HCT116 (cell line): ENCODE data around the gene GAK.
A peak's percentile ranks its signal among the peaks of the same experiment; 100 is the strongest.

Source experiments
- CBX3 ChIP-seq: IDR thresholded peaks from 2 replicates; pipeline ENCODE4 v1.6.1; 2012; ENCODE audit warnings: low read depth
- CTCF ChIP-seq, 3 experiments: fragments of 200-600 bp in 1 of 3; sonication (generic) in 1 of 3; IDR thresholded peaks in 2 of 3; conservative IDR thresholded peaks in 1 of 3; 2 replicates each; pipeline ENCODE4 v1.5.1; 2012 to 2017; ENCODE audit warnings: low read depth in 2 of 3, low read length in 2 of 3, antibody characterized with exemption in 1 of 3, borderline replicate concordance in 1 of 3, control low read depth in 1 of 3, mild to moderate bottlenecking in 1 of 3, mixed read lengths in 1 of 3, mixed run types in 1 of 3, moderate library complexity in 1 of 3; ENCODE audit not compliant: insufficient read depth in 1 of 3
- EZH2 ChIP-seq: fragments of 200-600 bp; sonication (generic); IDR thresholded peaks from 2 replicates; pipeline ENCODE4 v1.6.1; 2017; ENCODE audit warnings: antibody characterized with exemption, mixed run types
- MAX ChIP-seq: IDR thresholded peaks from 2 replicates; pipeline ENCODE4 v1.6.1; 2012
- POLR2A ChIP-seq: IDR thresholded peaks from 2 replicates; pipeline ENCODE4 v1.7.0; 2011; ENCODE audit warnings: borderline replicate concordance; ENCODE audit not compliant: insufficient read depth, insufficient read length; ENCODE audit errors: extremely low read depth
- POLR2AphosphoS5 ChIP-seq: IDR thresholded peaks from 2 replicates; pipeline ENCODE4 v1.6.1; 2011; ENCODE audit warnings: mild to moderate bottlenecking, low read depth, low read length, moderate library complexity
- RAD21 ChIP-seq: IDR thresholded peaks from 2 replicates; pipeline ENCODE4 v1.6.1; 2012; ENCODE audit warnings: low read depth, mild to moderate bottlenecking
- REST ChIP-seq: IDR thresholded peaks from 2 replicates; pipeline ENCODE4 v1.6.1; 2012; ENCODE audit warnings: low read depth
- TCF7L2 ChIP-seq: IDR thresholded peaks from 2 replicates; pipeline ENCODE4 v1.7.0; 2011; ENCODE audit warnings: borderline replicate concordance, inconsistent platforms; ENCODE audit not compliant: insufficient read depth, insufficient read length; ENCODE audit errors: extremely low read depth
- YY1 ChIP-seq: IDR thresholded peaks from 2 replicates; pipeline ENCODE4 v1.6.1; 2011; ENCODE audit warnings: low read length, low read depth, moderate library complexity, mild to moderate bottlenecking; ENCODE audit not compliant: insufficient replicate concordance; ENCODE audit errors: extremely low read depth
- ZBTB33 ChIP-seq: IDR thresholded peaks from 2 replicates; pipeline ENCODE4 v1.6.1; 2011; ENCODE audit warnings: mild to moderate bottlenecking, low read length, moderate library complexity; ENCODE audit not compliant: insufficient replicate concordance; ENCODE audit errors: extremely low read depth
- ZFX ChIP-seq: fragments of 450-650 bp; IDR thresholded peaks from 2 replicates; pipeline ENCODE4 v1.6.1; 2017

- no peak for TF ChIP-seq CTCF (IDR thresholded peaks at IDR 0.05 in 2 of 3, conservative IDR thresholded peaks at IDR 0.05 in 1 of 3; ENCODE audit: borderline replicate concordance in 1 of 3, insufficient read depth in 1 of 3, low read depth in 2 of 3, low read length in 2 of 3)
- no peak for TF ChIP-seq CBX3
- TF ChIP-seq REST, result no peak
- no peak for TF ChIP-seq RAD21
- peak; percentile 68; the same call in 1 of the 2 replicates for TF ChIP-seq ZFX
- no peak for TF ChIP-seq POLR2A
- TF ChIP-seq YY1, result no peak
- TF ChIP-seq POLR2AphosphoS5, result no peak
- TF ChIP-seq ZBTB33, result no peak
- no peak for TF ChIP-seq TCF7L2
- no peak for TF ChIP-seq MAX
- no peak for TF ChIP-seq EZH2
Observed at GRCh38 chr4:972651-973424, 40.7 kb upstream of the GAK start.
